IPS-20b (cell line): Measurements from ENCODE around the gene ZNF266.

Experiments used
- H3K27ac ChIP-seq: one replicate; pipeline ENCODE4 v1.5.1; 2013; ENCODE audit warnings: low read length
- H3K27me3 ChIP-seq: 2 replicates; pipeline ENCODE4 v1.6.1; 2013; ENCODE audit warnings: mild to moderate bottlenecking, low read length, inconsistent platforms; ENCODE audit not compliant: insufficient read depth
- H3K36me3 ChIP-seq: 2 replicates; pipeline ENCODE4 v1.6.1; 2013; ENCODE audit warnings: low read depth, mild to moderate bottlenecking, inconsistent platforms, low read length, moderate library complexity; ENCODE audit not compliant: insufficient read depth
- H3K4me1 ChIP-seq: 2 replicates; pipeline ENCODE4 v1.6.1; 2013; ENCODE audit warnings: mild to moderate bottlenecking, control low read depth, inconsistent platforms, low read length, moderate library complexity; ENCODE audit not compliant: insufficient read depth
- H3K4me3 ChIP-seq: 2 replicates; pipeline ENCODE4 v1.5.1; 2013; ENCODE audit warnings: mild to moderate bottlenecking, low read length, inconsistent platforms
- H3K9ac ChIP-seq: 2 replicates; pipeline ENCODE4 v1.6.1; 2013; ENCODE audit warnings: low read depth, mild to moderate bottlenecking, inconsistent platforms, low read length, moderate library complexity
- H3K9me3 ChIP-seq: 2 replicates; pipeline ENCODE4 v1.6.1; 2013; ENCODE audit warnings: mild to moderate bottlenecking, low read depth, low read length, inconsistent platforms; ENCODE audit not compliant: insufficient read depth

ZNF266 gene

GRCh38 chr19:9427941-9428340 lies 7.4 kb downstream of the ZNF266 start:
- peaks cover 50% of the 10 kb centered on the region for H3K36me3 ChIP-seq
- H3K27me3 ChIP-seq, result no peaks in the 10 kb centered on the region

GRCh38 chr19:9413240-9413954 lies 22.0 kb downstream of the ZNF266 start:
- no peaks in the 10 kb centered on the region for H3K27me3 ChIP-seq
- H3K4me3 ChIP-seq, result peak overlapping the region; percentile 24; the same call in 1 of the 2 replicates
- peaks cover 64% of the 10 kb centered on the region for H3K36me3 ChIP-seq
- no peak overlapping the region for H3K27ac ChIP-seq
- H3K9ac ChIP-seq, result no peak overlapping the region
- peaks cover 94% of the 10 kb centered on the region for H3K9me3 ChIP-seq
- no peaks in the 10 kb centered on the region for H3K4me1 ChIP-seq

More at GRCh38 chr19:9427941-9428340, 7.4 kb downstream of the ZNF266 start:
- Histone ChIP-seq H3K4me3 (no peak overlapping the region), H3K27ac (no peak overlapping the region), H3K9me3 (no peaks in the 10 kb centered on the region), H3K9ac (no peak overlapping the region), H3K4me1 (no peaks in the 10 kb centered on the region)

GRCh38 chr19:9407827-9408226 lies 27.5 kb downstream of the ZNF266 start:
- Histone ChIP-seq H3K27ac (no peak overlapping the region), H3K4me1 (no peaks in the 10 kb centered on the region), H3K4me3 (no peak overlapping the region), H3K9ac (no peak overlapping the region), H3K27me3 (no peaks in the 10 kb centered on the region), H3K9me3 (peaks cover 83% of the 10 kb centered on the region), H3K36me3 (peaks cover 9% of the 10 kb centered on the region)

- Histone ChIP-seq H3K4me1 (no peaks in the 10 kb centered on the region), H3K27me3 (no peaks in the 10 kb centered on the region), H3K4me3 (no peak overlapping the region), H3K36me3 (no peaks in the 10 kb centered on the region; the same call in 1 of the 2 replicates), H3K9ac (no peak overlapping the region), H3K9me3 (peaks cover 73% of the 10 kb centered on the region), H3K27ac (no peak overlapping the region)
Measured at GRCh38 chr19:9406798-9407352, 28.5 kb downstream of the ZNF266 start.

GRCh38 chr19:9381361-9381785 lies 54.0 kb downstream of the ZNF266 start:
- Histone ChIP-seq H3K9me3 (peaks cover 99% of the 10 kb centered on the region), H3K9ac (no peak overlapping the region)

GRCh38 chr19:9370738-9371619 lies 64.4 kb downstream of the ZNF266 start:
- no peak overlapping the region for H3K9ac ChIP-seq
- H3K4me3 ChIP-seq, result no peak overlapping the region
- H3K4me1 ChIP-seq, result no peaks in the 10 kb centered on the region
- H3K36me3 ChIP-seq, result no peaks in the 10 kb centered on the region
- H3K27me3 ChIP-seq, result no peaks in the 10 kb centered on the region
- no peak overlapping the region for H3K27ac ChIP-seq
- H3K9me3 ChIP-seq, result peaks cover 94% of the 10 kb centered on the region

More at GRCh38 chr19:9381361-9381785, 54.0 kb downstream of the ZNF266 start:
- Histone ChIP-seq H3K36me3 (peaks cover 67% of the 10 kb centered on the region), H3K27me3 (no peaks in the 10 kb centered on the region), H3K4me1 (no peaks in the 10 kb centered on the region), H3K4me3 (no peak overlapping the region), H3K27ac (no peak overlapping the region)

GRCh38 chr19:9362905-9363304 lies 72.5 kb downstream of the ZNF266 start, which contains the start of gene ZNF177:
TSS of gene ZNF177 (plus strand) at chr19:9363013. CDS start at chr19:9378312, 15,299 bp downstream.
- Histone ChIP-seq H3K4me1 (no peaks in the 10 kb centered on the region), H3K36me3 (peaks cover under 1% of the 10 kb centered on the region; the same call in 1 of the 2 replicates), H3K4me3 (peak within 1 kb of the TSS; percentile 12; the same call in 1 of the 2 replicates), H3K9me3 (peaks cover 91% of the 10 kb centered on the region), H3K27me3 (no peaks in the 10 kb centered on the region), H3K27ac (no peak within 1 kb of the TSS), H3K9ac (no peak within 1 kb of the TSS)
